ENCODE measurements around the gene MC4R. TPM values are rescaled to one million over a fixed set of nuclear protein-coding genes. Genes with fewer than 3 reads are reported as not detected.
A peak's percentile ranks its signal among the peaks of the same experiment; 100 is the strongest.
"Not testable (repeated sequence)": the region's sequence is repeated elsewhere in the genome, so short reads cannot be mapped to it uniquely, and the experiment has no call there.

Gene MC4R
- total RNA-seq (0.33 TPM), polyA plus RNA-seq (0.30 TPM)
- long read RNA-seq, donor 1 = 0 reads
- long read RNA-seq, donor 2 = 0 reads
- long read RNA-seq, donor 3, partial matches to known transcripts = 0 of 1 reads
- long read RNA-seq, donor 3, other reads (novel, unspliced or antisense) = 0 of 1 reads
- long read RNA-seq, donor 4 = 0 reads
- long read RNA-seq, donor 5 = 0 reads
- long read RNA-seq, donor 6 = 0 reads
- long read RNA-seq, donor 7 = 0 reads
- long read RNA-seq, donor 8, partial matches to known transcripts = 0 of 1 reads
- long read RNA-seq, donor 8, other reads (novel, unspliced or antisense) = 0 of 1 reads
- long read RNA-seq, donor 9, partial matches to known transcripts = 0 of 1 reads
- long read RNA-seq, donor 9, other reads (novel, unspliced or antisense) = 0 of 1 reads
- long read RNA-seq, donor 10, partial matches to known transcripts = 0 of 1 reads
- long read RNA-seq, donor 10, other reads (novel, unspliced or antisense) = 0 of 1 reads

DNA sequence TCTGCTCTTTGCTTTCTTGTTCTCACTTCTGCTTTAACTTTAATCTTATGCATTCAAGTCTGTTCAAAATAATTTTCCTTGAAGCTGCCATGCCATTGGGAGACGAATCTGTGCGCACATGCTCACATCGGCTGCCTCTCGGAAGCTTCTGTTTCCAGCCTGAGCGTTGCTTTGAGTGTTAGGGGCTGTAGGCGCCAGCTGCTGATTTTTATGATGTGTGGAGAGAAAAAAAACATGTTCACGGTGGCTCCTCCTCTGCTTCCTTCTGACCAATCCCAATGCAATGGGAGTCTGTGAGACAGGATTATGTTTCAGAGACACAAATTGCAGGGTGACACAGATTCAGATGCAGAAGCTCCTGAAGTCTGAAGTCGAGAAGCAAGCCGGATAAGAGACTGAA, at the start of gene MC4R:
Gene MC4R (minus strand): TSS at position 180 of the 400 bp plus-strand sequence. CDS start 426 bp downstream, outside the sequence.
- H3K9me3 ChIP-seq (ENCODE audit: control insufficient read depth in 2 of 2, insufficient read depth in 1 of 2, low read length in 1 of 2) = no peaks in the 10 kb centered on the region
- H3K4me3 ChIP-seq (ENCODE audit: low read length in 2 of 2) = no peak within 1 kb of the TSS
- peak; percentile 24 to 89 (median 53) for DNase-seq (ENCODE audit: low read depth in 6 of 9, low spot score in 9 of 9)
- peaks cover 0 to 10% of the 10 kb centered on the region in 2 donors for H3K4me1 ChIP-seq (ENCODE audit: control insufficient read depth in 2 of 2, insufficient read depth in 2 of 2, low read length in 2 of 2)
- no peaks in the 10 kb centered on the region for H3K36me3 ChIP-seq (ENCODE audit: control insufficient read depth in 2 of 2, insufficient read depth in 2 of 2, low read length in 1 of 2)
- no peaks in the 10 kb centered on the region for H3K27me3 ChIP-seq (ENCODE audit: control insufficient read depth in 2 of 2, insufficient read depth in 1 of 2, low read length in 1 of 2)
- peak within 1 kb of the TSS in 1 of 2 donors; percentile 72 for H3K27ac ChIP-seq (ENCODE audit: low read depth in 1 of 2, low read length in 1 of 2)
- 9% methylated on average over 9 of the region's 9 CpGs for WGBS

DNA sequence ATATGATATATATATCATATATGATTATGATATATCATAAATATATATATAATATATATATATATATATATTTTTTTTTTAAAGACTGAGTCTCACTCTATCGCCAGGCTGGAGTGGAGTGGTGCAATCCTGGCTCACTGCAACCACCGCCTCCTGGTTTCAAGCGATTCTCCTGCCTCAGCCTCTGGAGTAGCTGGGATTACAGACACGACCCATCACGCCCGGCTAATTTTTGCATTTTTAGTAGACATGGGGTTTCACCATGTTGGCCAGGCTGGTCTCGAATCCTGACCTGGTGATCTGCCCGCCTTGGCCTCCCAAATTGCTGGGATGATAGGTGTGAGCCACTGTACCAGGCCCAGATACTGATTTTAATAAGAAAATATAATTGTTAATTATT, 49.7 kb upstream of the MC4R start:
- not testable (repeated sequence) for H3K9me3 ChIP-seq (ENCODE audit: control insufficient read depth in 2 of 2, insufficient read depth in 1 of 2, low read length in 1 of 2); H3K27me3 ChIP-seq (ENCODE audit: control insufficient read depth in 2 of 2, insufficient read depth in 1 of 2, low read length in 1 of 2); H3K36me3 ChIP-seq (ENCODE audit: control insufficient read depth in 2 of 2, insufficient read depth in 2 of 2, low read length in 1 of 2); H3K4me3 ChIP-seq (ENCODE audit: low read length in 2 of 2); H3K27ac ChIP-seq (ENCODE audit: low read depth in 1 of 2, low read length in 1 of 2); DNase-seq (ENCODE audit: low read depth in 6 of 9, low spot score in 9 of 9); H3K4me1 ChIP-seq (ENCODE audit: control insufficient read depth in 2 of 2, insufficient read depth in 2 of 2, low read length in 2 of 2)
- WGBS = 97% methylated on average over 8 of the region's 8 CpGs

DNA sequence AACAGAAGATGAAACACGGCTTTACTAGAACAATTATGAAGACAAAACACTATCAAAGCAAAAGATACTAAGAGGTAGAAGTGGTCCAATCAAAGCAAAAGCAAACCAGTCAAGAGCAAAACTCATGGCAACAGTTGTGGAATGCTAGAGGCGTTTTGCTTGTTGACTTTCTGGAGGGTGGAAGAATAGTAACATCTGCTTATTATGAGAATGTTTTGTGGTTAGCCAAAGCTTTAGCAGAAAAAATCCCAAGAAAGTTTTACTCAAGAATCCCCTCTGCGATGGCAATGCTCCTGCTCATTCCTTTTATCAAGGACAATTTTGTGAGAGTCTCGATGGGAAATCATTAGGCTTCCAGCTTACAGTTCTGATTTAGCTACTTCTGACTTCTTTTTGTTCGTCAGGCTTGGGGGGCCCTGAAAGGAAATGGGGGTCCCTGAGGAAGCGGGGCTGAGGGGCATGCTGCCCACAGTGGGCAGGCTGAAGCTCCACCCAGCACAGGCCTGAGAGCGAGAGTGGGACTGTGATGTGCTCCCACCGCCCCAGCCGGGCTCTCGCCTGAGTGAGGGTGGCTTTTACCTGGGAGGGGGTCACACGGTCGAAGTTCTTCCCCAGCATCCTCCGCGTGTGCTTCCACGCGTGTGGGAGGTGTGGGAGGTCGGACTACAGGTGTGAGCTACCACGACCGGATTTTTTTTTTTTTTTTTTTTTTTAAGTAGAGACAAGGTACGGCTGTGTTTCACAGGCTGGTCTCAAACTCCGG, 49.0 kb upstream of the MC4R start:
- Histone ChIP-seq H3K27me3 (ENCODE audit: control insufficient read depth in 2 of 2, insufficient read depth in 1 of 2, low read length in 1 of 2) (no peaks in the 10 kb centered on the region), H3K36me3 (ENCODE audit: control insufficient read depth in 2 of 2, insufficient read depth in 2 of 2, low read length in 1 of 2) (no peaks in the 10 kb centered on the region), H3K27ac (ENCODE audit: low read depth in 1 of 2, low read length in 1 of 2) (no peak overlapping the region), H3K4me1 (ENCODE audit: control insufficient read depth in 2 of 2, insufficient read depth in 2 of 2, low read length in 2 of 2) (no peaks in the 10 kb centered on the region), H3K4me3 (ENCODE audit: low read length in 2 of 2) (no peak overlapping the region), H3K9me3 (ENCODE audit: control insufficient read depth in 2 of 2, insufficient read depth in 1 of 2, low read length in 1 of 2) (no peaks in the 10 kb centered on the region)
- 93% methylated on average over 21 of the region's 21 CpGs for WGBS
- no peak for DNase-seq (ENCODE audit: low read depth in 6 of 9, low spot score in 9 of 9)

DNA sequence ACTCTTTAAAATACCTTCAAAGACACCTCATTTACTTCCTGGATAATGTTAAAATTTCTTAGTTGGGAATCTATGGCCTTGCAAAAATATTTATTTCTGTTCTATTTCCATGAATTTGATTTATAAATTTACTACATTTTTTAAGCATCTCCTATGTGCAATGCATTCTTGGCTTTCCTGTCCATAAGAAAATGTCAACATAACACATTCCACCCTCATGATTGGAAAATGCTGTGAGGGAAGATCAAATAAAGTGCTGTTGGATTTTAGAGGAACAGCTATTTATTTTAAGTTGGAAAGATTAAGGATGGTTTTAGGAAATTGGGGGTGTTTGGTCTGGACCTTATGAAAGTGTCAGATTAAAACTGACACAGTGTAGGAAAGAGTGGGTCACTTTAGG, 45.4 kb upstream of the MC4R start:
- Histone ChIP-seq H3K36me3 (ENCODE audit: control insufficient read depth in 2 of 2, insufficient read depth in 2 of 2, low read length in 1 of 2) (no peaks in the 10 kb centered on the region), H3K27me3 (ENCODE audit: control insufficient read depth in 2 of 2, insufficient read depth in 1 of 2, low read length in 1 of 2) (no peaks in the 10 kb centered on the region), H3K9me3 (ENCODE audit: control insufficient read depth in 2 of 2, insufficient read depth in 1 of 2, low read length in 1 of 2) (no peaks in the 10 kb centered on the region), H3K4me1 (ENCODE audit: control insufficient read depth in 2 of 2, insufficient read depth in 2 of 2, low read length in 2 of 2) (no peaks in the 10 kb centered on the region), H3K27ac (ENCODE audit: low read depth in 1 of 2, low read length in 1 of 2) (no peak overlapping the region), H3K4me3 (ENCODE audit: low read length in 2 of 2) (no peak overlapping the region)
- no peak for DNase-seq (ENCODE audit: low read depth in 6 of 9, low spot score in 9 of 9)

DNA sequence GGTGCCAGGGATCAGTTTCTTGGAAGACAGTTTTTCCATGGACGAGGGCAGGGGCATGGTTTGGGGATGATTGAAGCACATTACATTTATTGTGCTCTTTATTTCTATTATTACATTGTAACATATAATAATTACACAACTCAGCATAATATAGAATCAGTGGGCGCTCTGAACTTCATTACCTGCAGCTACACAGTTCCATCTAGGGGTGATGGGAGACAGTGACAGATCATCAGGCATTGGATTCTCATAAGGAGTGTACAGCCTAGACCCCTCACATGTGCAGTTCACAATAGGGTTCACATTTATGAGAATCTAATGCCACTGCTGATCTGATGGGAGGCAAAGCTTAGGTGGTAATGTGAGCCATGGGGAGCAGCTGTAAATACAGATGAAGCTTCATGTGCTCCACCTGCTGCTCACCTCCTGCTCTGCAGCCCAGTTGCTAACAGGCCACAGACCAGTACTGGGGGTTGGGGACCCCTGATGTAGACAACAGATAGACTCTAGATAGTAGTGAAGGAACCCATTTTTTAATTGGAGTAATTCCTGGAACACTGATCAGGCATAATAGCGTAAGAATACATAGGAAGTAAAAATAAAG, 41.5 kb upstream of the MC4R start:
- no peaks in the 10 kb centered on the region for H3K36me3 ChIP-seq (ENCODE audit: control insufficient read depth in 2 of 2, insufficient read depth in 2 of 2, low read length in 1 of 2)
- no peaks in the 10 kb centered on the region for H3K9me3 ChIP-seq (ENCODE audit: control insufficient read depth in 2 of 2, insufficient read depth in 1 of 2, low read length in 1 of 2)
- WGBS = 94% methylated on average over 3 of the region's 3 CpGs
- H3K27me3 ChIP-seq (ENCODE audit: control insufficient read depth in 2 of 2, insufficient read depth in 1 of 2, low read length in 1 of 2) = no peaks in the 10 kb centered on the region
- H3K27ac ChIP-seq (ENCODE audit: low read depth in 1 of 2, low read length in 1 of 2) = no peak overlapping the region
- no peak overlapping the region for H3K4me3 ChIP-seq (ENCODE audit: low read length in 2 of 2)
- no peaks in the 10 kb centered on the region for H3K4me1 ChIP-seq (ENCODE audit: control insufficient read depth in 2 of 2, insufficient read depth in 2 of 2, low read length in 2 of 2)
- peak in 8 of 9 donors; percentile 8 to 56 (median 18) for DNase-seq (ENCODE audit: low read depth in 6 of 9, low spot score in 9 of 9)

DNA sequence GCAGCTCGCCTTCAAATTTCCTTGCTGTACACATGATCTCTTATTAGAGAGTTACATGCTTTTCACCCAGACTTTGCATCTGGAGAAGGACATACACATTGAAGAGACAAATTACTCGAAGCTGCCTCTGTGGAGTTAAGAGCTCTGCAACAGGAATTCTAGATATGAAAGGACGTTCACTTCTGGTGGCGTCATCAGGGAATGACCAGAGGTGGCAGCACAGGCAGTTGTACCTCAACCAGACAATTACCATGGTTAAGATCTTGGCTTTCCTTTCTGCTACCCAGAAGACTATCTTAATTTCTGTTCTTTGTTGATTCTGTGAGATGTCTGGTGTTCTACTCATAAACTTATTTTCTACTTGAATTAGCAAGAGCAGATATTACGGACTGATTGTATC, 39.1 kb upstream of the MC4R start:
- Histone ChIP-seq H3K4me3 (ENCODE audit: low read length in 2 of 2) (no peak overlapping the region), H3K36me3 (ENCODE audit: control insufficient read depth in 2 of 2, insufficient read depth in 2 of 2, low read length in 1 of 2) (no peaks in the 10 kb centered on the region), H3K9me3 (ENCODE audit: control insufficient read depth in 2 of 2, insufficient read depth in 1 of 2, low read length in 1 of 2) (no peaks in the 10 kb centered on the region), H3K4me1 (ENCODE audit: control insufficient read depth in 2 of 2, insufficient read depth in 2 of 2, low read length in 2 of 2) (no peaks in the 10 kb centered on the region), H3K27ac (ENCODE audit: low read depth in 1 of 2, low read length in 1 of 2) (no peak overlapping the region), H3K27me3 (ENCODE audit: control insufficient read depth in 2 of 2, insufficient read depth in 1 of 2, low read length in 1 of 2) (no peaks in the 10 kb centered on the region)
- 91% methylated on average over 5 of the region's 5 CpGs for WGBS
- DNase-seq (ENCODE audit: low read depth in 6 of 9, low spot score in 9 of 9) = no peak

DNA sequence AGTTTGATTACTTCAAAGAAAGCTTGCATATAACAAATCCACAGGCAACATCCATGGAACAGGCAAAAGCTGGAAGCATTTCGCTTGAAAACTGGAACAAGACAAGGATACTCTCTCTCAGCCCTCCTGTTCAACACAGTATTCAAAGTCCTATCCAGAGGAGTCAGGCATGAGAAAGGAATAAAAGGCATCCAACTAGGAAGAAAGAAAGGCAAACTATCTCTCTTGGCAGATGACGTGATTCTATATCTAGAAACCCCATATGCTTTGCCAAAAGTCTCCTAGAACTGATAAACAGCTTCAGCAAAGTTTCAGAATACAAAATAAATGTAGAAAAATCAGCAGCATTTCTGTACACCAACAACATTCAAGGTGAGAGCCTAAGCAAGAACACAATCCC, 34.1 kb upstream of the MC4R start:
- H3K4me3 ChIP-seq (ENCODE audit: low read length in 2 of 2) = no peak overlapping the region
- no peak for DNase-seq (ENCODE audit: low read depth in 6 of 9, low spot score in 9 of 9)
- H3K27ac ChIP-seq (ENCODE audit: low read depth in 1 of 2, low read length in 1 of 2) = no peak overlapping the region
- 85% methylated on average over 2 of the region's 2 CpGs for WGBS
- no peaks in the 10 kb centered on the region for H3K9me3 ChIP-seq (ENCODE audit: control insufficient read depth in 2 of 2, insufficient read depth in 1 of 2, low read length in 1 of 2)
- H3K36me3 ChIP-seq (ENCODE audit: control insufficient read depth in 2 of 2, insufficient read depth in 2 of 2, low read length in 1 of 2) = no peaks in the 10 kb centered on the region
- H3K4me1 ChIP-seq (ENCODE audit: control insufficient read depth in 2 of 2, insufficient read depth in 2 of 2, low read length in 2 of 2) = no peaks in the 10 kb centered on the region
- no peaks in the 10 kb centered on the region for H3K27me3 ChIP-seq (ENCODE audit: control insufficient read depth in 2 of 2, insufficient read depth in 1 of 2, low read length in 1 of 2)

DNA sequence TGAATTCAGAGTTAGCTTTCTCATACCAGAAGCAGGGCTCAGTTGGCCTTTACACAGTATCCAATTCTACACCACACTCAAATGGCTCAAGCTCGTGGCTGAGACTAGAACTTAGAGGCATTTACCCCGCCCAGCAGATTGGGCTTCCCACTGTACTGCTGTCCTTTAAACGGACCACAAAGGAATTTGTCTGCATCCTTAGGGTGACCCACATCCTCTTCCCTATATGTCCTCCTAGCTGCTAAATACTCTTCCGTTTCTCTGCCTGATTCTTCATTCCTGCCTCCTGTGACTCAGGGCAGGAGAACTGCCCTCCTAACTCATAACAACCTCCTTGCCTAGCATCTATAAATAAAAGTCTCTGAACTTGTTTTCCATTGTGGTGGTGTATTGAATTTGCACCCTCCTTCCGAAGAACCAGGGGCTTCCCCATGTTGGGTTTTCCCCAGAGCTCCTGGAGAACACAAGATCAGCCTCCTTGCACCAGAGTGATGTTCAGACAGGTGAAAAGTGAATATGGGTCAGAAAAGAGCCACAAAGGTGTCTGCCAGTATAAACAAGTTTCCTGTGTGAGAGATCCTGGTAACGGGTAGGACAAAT, 32.0 kb upstream of the MC4R start:
- DNase-seq (ENCODE audit: low read depth in 6 of 9, low spot score in 9 of 9) = no peak
- no peak overlapping the region for H3K27ac ChIP-seq (ENCODE audit: low read depth in 1 of 2, low read length in 1 of 2)
- no peaks in the 10 kb centered on the region for H3K27me3 ChIP-seq (ENCODE audit: control insufficient read depth in 2 of 2, insufficient read depth in 1 of 2, low read length in 1 of 2)
- no peaks in the 10 kb centered on the region for H3K36me3 ChIP-seq (ENCODE audit: control insufficient read depth in 2 of 2, insufficient read depth in 2 of 2, low read length in 1 of 2)
- no peak overlapping the region for H3K4me3 ChIP-seq (ENCODE audit: low read length in 2 of 2)
- H3K4me1 ChIP-seq (ENCODE audit: control insufficient read depth in 2 of 2, insufficient read depth in 2 of 2, low read length in 2 of 2) = no peaks in the 10 kb centered on the region
- WGBS = 83% methylated on average over 6 of the region's 6 CpGs
- no peaks in the 10 kb centered on the region for H3K9me3 ChIP-seq (ENCODE audit: control insufficient read depth in 2 of 2, insufficient read depth in 1 of 2, low read length in 1 of 2)

DNA sequence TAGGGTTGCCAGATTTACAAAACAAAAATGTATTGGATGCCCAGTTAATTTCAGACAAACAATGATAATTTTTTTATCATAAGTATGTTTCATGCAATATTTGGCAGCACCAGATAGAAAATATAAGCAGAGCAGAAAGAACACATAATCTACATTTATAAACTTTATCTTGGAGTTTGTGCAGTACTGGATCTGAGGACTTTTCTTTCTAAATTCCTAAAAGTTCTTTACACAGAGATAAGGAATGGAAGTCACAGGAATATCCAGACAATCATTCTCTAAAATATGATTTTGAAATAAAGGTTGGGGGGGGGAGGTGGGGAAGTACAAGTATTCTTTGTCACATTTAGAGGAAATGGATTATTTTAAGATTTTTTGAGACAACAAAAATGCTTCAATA, 28.8 kb upstream of the MC4R start:
- no peak for DNase-seq (ENCODE audit: low read depth in 6 of 9, low spot score in 9 of 9)
- Histone ChIP-seq H3K9me3 (ENCODE audit: control insufficient read depth in 2 of 2, insufficient read depth in 1 of 2, low read length in 1 of 2) (no peaks in the 10 kb centered on the region), H3K27ac (ENCODE audit: low read depth in 1 of 2, low read length in 1 of 2) (no peak overlapping the region)

More for the DNA sequence above, 28.8 kb upstream of the MC4R start:
- no peaks in the 10 kb centered on the region for H3K27me3 ChIP-seq (ENCODE audit: control insufficient read depth in 2 of 2, insufficient read depth in 1 of 2, low read length in 1 of 2)
- no peaks in the 10 kb centered on the region for H3K36me3 ChIP-seq (ENCODE audit: control insufficient read depth in 2 of 2, insufficient read depth in 2 of 2, low read length in 1 of 2)
- H3K4me1 ChIP-seq (ENCODE audit: control insufficient read depth in 2 of 2, insufficient read depth in 2 of 2, low read length in 2 of 2) = no peaks in the 10 kb centered on the region
- no peak overlapping the region for H3K4me3 ChIP-seq (ENCODE audit: low read length in 2 of 2)
